HepG2 (cell line): ENCODE results near the gene FHL5. TPM values are rescaled to one million over a fixed set of nuclear protein-coding genes. Genes with fewer than 3 reads are reported as not detected.

ENCODE experiments used
- ATAC-seq: fragments of 200-7000 bp; cut with Tn5 transposase; 3 replicates; pipeline ENCODE4 v1.9.1; 2020; ENCODE audit warnings: mild to moderate bottlenecking, moderate library complexity
- BruUV-seq: library from RNA; stranded (reverse); fragments of 400-500 nt; replicated peaks from 2 replicates; lab custom pipeline; 2021; lab: Mats Ljungman, UMichigan
- CTCF ChIA-PET: fragments of 300-600 bp; formaldehyde crosslinking; extraction: SDS; loops from one replicate; lab custom pipeline; 2021; ENCODE audit warnings: low total read pairs, inconsistent platforms, low intra/inter-chr PET ratio; lab: Yijun Ruan, JAX
- POLR2A ChIA-PET: fragments of 350-600 bp; sonication (Branson Sonifier 250); formaldehyde crosslinking; loops from one replicate; lab custom pipeline; 2020; ENCODE audit warnings: antibody characterized with exemption, inconsistent platforms; lab: Yijun Ruan, JAX
- DNase-seq: peaks from one replicate; pipeline ENCODE4 v3.0.0-alpha.2; 2015; ENCODE audit warnings: low spot score
- FAIRE-seq: peaks from 3 replicates; lab custom pipeline; 2011; peaks lifted over from hg19 to GRCh38; lab: Jason Lieb, UNC
- H2AFZ ChIP-seq: one replicate; pipeline ENCODE4 v1.6.1; 2011; ENCODE audit warnings: low read length, inconsistent platforms
- H3K27ac ChIP-seq: fragments of 300-600 bp; 3 replicates; pipeline ENCODE4 v1.8.0; 2011; ENCODE audit warnings: mixed run types, mild to moderate bottlenecking, mixed read lengths, low read length, inconsistent platforms; ENCODE audit not compliant: insufficient read depth; ENCODE audit errors: extremely low read length
- H3K27me3 ChIP-seq, 2 experiments: fragments of 200-600 bp in 1 of 2; 2 replicates in 1 of 2; 3 replicates in 1 of 2; pipeline versions ENCODE4 v1.6.0 to v1.8.0; 2011; ENCODE audit warnings: low read length in 2 of 2, mild to moderate bottlenecking in 2 of 2, moderate library complexity in 2 of 2, inconsistent platforms in 1 of 2; ENCODE audit not compliant: insufficient read depth in 2 of 2, control insufficient read depth in 1 of 2
- H3K36me3 ChIP-seq, 2 experiments: fragments of 200-600 bp in 1 of 2; replicated peaks in 1 of 2; 2 replicates in 1 of 2; 3 replicates in 1 of 2; pipeline versions ENCODE4 v1.5.1 to v1.8.0; 2011; ENCODE audit warnings: low read length in 2 of 2, inconsistent platforms in 1 of 2; ENCODE audit not compliant: insufficient read depth in 2 of 2, control insufficient read depth in 1 of 2
- H3K4me1 ChIP-seq: 2 replicates; pipeline ENCODE4 v1.5.1; 2012; ENCODE audit warnings: low read length, inconsistent platforms; ENCODE audit not compliant: insufficient read depth
- H3K4me2 ChIP-seq: 2 replicates; pipeline ENCODE4 v1.6.0; 2011; ENCODE audit warnings: low read depth, low read length, inconsistent platforms
- H3K4me3 ChIP-seq, 3 experiments: fragments of 200-600 bp in 1 of 3; sonication (generic), shearing (Covaris generic) in 1 of 3; replicated peaks in 1 of 3; 2 replicates each; pipeline ENCODE4 v1.5.1; 2011 to 2016; ENCODE audit warnings: low read length in 3 of 3, inconsistent platforms in 2 of 3, low read depth in 2 of 3, mild to moderate bottlenecking in 2 of 3, control low read depth in 1 of 3, mixed read lengths in 1 of 3; ENCODE audit not compliant: insufficient read depth in 1 of 3
- H3K79me2 ChIP-seq: one replicate; pipeline ENCODE4 v1.6.1; 2011; ENCODE audit warnings: low read length, inconsistent platforms; ENCODE audit not compliant: insufficient read depth
- H3K9ac ChIP-seq: 2 replicates; pipeline ENCODE4 v1.6.0; 2011; ENCODE audit warnings: mild to moderate bottlenecking, low read depth, low read length, inconsistent platforms; ENCODE audit not compliant: insufficient read depth
- H3K9me3 ChIP-seq: 2 replicates; pipeline ENCODE4 v1.5.1; 2012; ENCODE audit warnings: mild to moderate bottlenecking, low read length
- H4K20me1 ChIP-seq: 2 replicates; pipeline ENCODE4 v1.6.0; 2011; ENCODE audit warnings: inconsistent platforms, mild to moderate bottlenecking, low read length, moderate library complexity; ENCODE audit not compliant: insufficient read depth
- CAMTA2 ChIP-seq: sonication (generic); formaldehyde crosslinking; IDR thresholded peaks from 2 replicates; pipeline ENCODE4 v1.4.0; 2020; ENCODE audit warnings: mild to moderate bottlenecking, missing genetic modification reagents, borderline replicate concordance
- EHMT2 ChIP-seq: fragments of 200-600 bp; sonication (generic); IDR thresholded peaks from 2 replicates; pipeline ENCODE4 v1.7.0; 2017; ENCODE audit warnings: antibody characterized with exemption, low read depth, low read length, borderline replicate concordance
- KLF12 ChIP-seq: sonication (generic); formaldehyde crosslinking; IDR thresholded peaks from 2 replicates; pipeline ENCODE4 v1.4.0; 2020; ENCODE audit warnings: missing genetic modification reagents, borderline replicate concordance
- NFIC ChIP-seq: IDR thresholded peaks from 2 replicates; pipeline ENCODE4 v1.6.1; 2012; ENCODE audit warnings: mild to moderate bottlenecking, low read length, inconsistent platforms
- RFX1 ChIP-seq: fragments of 450-650 bp; IDR thresholded peaks from 2 replicates; pipeline ENCODE4 v1.6.1; 2017
- XRCC5 ChIP-seq: fragments of 200-400 bp; formaldehyde crosslinking; optimal IDR thresholded peaks from 2 replicates; pipeline ENCODE3; 2017; ENCODE audit warnings: mild to moderate bottlenecking, low read length
- ZNF350 ChIP-seq: sonication (generic); formaldehyde crosslinking; IDR thresholded peaks from 2 replicates; pipeline ENCODE4 v1.4.0; 2020; ENCODE audit warnings: mild to moderate bottlenecking, low read depth, missing genetic modification reagents, borderline replicate concordance
- WGBS: methylation state at CpG from one replicate; pipeline ENCODE4 v1.1.6; 2017; ENCODE audit warnings: low lambda C conversion rate; 5-methylcytosine and 5-hydroxymethylcytosine counted together
- in situ Hi-C: cut with HindIII; loops from 2 replicates; pipeline ENCODE4 v1.10.0; 2017; ENCODE audit warnings: low pct_unique_long_range_greater_than_20kb; ENCODE audit not compliant: extremely low pct_ligation_motif_present
- intact Hi-C: fragments of 100-400 bp; cut with micrococcal nuclease; formaldehyde crosslinking; loops from one replicate; pipeline ENCODE4 v1.10.0; 2022; ENCODE audit not compliant: unreplicated experiment
- polyA plus RNA-seq, 8 experiments: library from polyadenylated mRNA; depleted of rRNA in 3 of 8; stranded (reverse) in 7 of 8; unstranded in 1 of 8; fragments of >200 nt; fragmentation: Illumina TruSeq in 4 of 8; extraction: Trizol in 4 of 8; gene quantifications; 2 replicates each; pipeline versions ENCODE4 v1.2.1 to v1.2.3, GENCODE V29; 2011 to 2016; ENCODE audit warnings: low read depth in 4 of 8, missing spikeins in 1 of 8, mixed read lengths in 1 of 8; ENCODE audit not compliant: insufficient read depth in 1 of 8
- total RNA-seq, 5 experiments: library from RNA; depleted of rRNA; stranded (reverse); fragments of >200 nt; fragmentation: Illumina TruSeq; extraction: Trizol; gene quantifications; 2 replicates each; pipeline ENCODE4 v1.2.3, GENCODE V29; 2016; ENCODE audit warnings: low read depth in 1 of 5
- TF ChIP-seq, protein P1 (sequence below): sonication (generic); formaldehyde crosslinking; conservative IDR thresholded peaks from 2 replicates; pipeline ENCODE4 v1.8.0; 2022; ENCODE audit warnings: mild to moderate bottlenecking, moderate library complexity, missing genetic modification reagents
- TF ChIP-seq, protein P2 (sequence below): IDR thresholded peaks from 2 replicates; pipeline ENCODE4 v1.6.1; 2016; ENCODE audit warnings: missing genetic modification reagents, missing compliant biosample characterization

Gene FHL5
- total and polyA plus RNA-seq, 2 of the 13 experiments (the other 11 are each of a cell fraction or from before 2014, with no cell fraction given): not detected

DNA sequence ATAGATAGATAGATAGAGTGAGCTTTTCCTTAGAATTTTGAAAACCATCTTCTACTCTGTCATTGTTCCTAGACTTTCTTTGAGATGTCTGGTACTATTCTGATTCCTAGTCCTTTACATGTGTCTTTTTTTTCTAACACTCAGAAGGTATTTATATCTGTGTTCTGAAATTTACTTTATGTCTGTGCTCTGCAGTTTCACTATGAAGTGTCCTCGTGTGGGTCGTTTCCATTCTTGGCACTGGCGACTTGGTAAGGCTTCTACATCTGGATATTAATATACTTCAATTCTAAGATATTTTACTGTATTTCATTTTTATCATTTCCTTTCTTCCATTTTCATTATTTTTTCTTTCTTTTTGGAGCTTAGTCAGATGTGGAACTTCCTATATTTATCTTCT is 87.0 kb downstream of the FHL5 start:
- DNase-seq (no peak), ATAC-seq (no peak), FAIRE-seq (no peak)
- POLR2A ChIA-PET: no interaction called here
- H3K4me2 ChIP-seq: no peak overlapping the region
- TF ChIP-seq EHMT2 (no peak), NFIC (no peak), KLF12 (CRISPR knock-in tag) (no peak), ZNF350 (CRISPR knock-in tag) (no peak), XRCC5 (no peak), CAMTA2 (no peak), RFX1 (no peak)
- TF ChIP-seq, protein P1, sequence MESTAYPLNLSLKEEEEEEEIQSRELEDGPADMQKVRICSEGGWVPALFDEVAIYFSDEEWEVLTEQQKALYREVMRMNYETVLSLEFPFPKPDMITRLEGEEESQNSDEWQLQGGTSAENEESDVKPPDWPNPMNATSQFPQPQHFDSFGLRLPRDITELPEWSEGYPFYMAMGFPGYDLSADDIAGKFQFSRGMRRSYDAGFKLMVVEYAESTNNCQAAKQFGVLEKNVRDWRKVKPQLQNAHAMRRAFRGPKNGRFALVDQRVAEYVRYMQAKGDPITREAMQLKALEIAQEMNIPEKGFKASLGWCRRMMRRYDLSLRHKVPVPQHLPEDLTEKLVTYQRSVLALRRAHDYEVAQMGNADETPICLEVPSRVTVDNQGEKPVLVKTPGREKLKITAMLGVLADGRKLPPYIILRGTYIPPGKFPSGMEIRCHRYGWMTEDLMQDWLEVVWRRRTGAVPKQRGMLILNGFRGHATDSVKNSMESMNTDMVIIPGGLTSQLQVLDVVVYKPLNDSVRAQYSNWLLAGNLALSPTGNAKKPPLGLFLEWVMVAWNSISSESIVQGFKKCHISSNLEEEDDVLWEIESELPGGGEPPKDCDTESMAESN (CRISPR knock-in tag): no peak
- TF ChIP-seq, protein P2, sequence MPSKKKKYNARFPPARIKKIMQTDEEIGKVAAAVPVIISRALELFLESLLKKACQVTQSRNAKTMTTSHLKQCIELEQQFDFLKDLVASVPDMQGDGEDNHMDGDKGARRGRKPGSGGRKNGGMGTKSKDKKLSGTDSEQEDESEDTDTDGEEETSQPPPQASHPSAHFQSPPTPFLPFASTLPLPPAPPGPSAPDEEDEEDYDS (CRISPR knock-in tag): no peak
- 2% methylated on average over 3 of the region's 3 CpGs for WGBS
- intact Hi-C loops (no loop called here), in situ Hi-C loops (no loop called here)
- no peaks in the 10 kb centered on the region for H3K79me2 ChIP-seq
- no peak overlapping the region for H3K9ac ChIP-seq
- no peak overlapping the region for H2AFZ ChIP-seq
- no peak overlapping the region for H3K27ac ChIP-seq
- CTCF ChIA-PET: no interaction called here
- no peaks in the 10 kb centered on the region; a peak in 2 of 5 replicates for H3K27me3 ChIP-seq
- no TSS peak for BruUV-seq
- no peak overlapping the region for H3K4me3 ChIP-seq
- H3K9me3 ChIP-seq: no peaks in the 10 kb centered on the region
- no peaks in the 10 kb centered on the region for H3K36me3 ChIP-seq
- H4K20me1 ChIP-seq: no peaks in the 10 kb centered on the region
- H3K4me1 ChIP-seq: no peaks in the 10 kb centered on the region
